Stimulated activated CD4-positive, alpha-beta T cell treated with anti-CD3 and anti-CD28 coated beads, Interleukin-15, amount 100 ng/mL, for 24 hours (primary cell): ENCODE results near the gene MARCHF11.

Experiments
- DNase-seq: peaks from one replicate; pipeline ENCODE4 v3.0.0-alpha.2; 2020

The MARCHF11 gene, protein sequence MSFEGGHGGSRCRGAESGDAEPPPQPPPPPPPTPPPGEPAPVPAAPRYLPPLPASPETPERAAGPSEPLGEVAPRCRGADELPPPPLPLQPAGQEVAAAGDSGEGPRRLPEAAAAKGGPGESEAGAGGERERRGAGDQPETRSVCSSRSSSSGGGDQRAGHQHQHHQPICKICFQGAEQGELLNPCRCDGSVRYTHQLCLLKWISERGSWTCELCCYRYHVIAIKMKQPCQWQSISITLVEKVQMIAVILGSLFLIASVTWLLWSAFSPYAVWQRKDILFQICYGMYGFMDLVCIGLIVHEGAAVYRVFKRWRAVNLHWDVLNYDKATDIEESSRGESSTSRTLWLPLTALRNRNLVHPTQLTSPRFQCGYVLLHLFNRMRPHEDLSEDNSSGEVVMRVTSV

DNA sequence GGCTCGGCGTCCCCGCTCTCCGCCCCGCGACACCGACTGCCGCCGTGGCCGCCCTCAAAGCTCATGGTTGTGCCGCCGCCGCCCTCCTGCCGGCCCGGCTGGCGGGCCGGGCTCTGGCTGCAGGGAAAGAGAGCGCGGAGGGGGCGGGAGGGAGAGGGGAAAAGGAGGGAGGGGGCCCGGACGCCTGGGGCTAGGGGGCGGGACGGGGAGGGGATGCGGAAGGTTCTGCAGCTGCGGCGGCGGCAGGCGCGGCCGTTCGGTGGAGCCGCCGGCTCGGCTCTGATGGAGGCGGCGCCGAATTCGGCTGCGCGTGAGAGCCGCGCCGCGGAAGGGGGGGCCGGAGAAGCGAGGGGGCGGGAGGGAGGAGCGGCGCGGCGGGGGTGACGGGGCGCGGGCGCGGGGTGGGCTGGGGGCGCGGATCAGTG, at the start of gene MARCHF11:
Gene MARCHF11 (minus strand): TSS at position 281 of the 425 bp plus-strand sequence. CDS start 216 bp downstream, at position 65.
- no peak for DNase-seq

- DNase-seq: no peak
Observed at GRCh38 chr5:16225927-16226326, 46.3 kb upstream of the MARCHF11 start.

DNA sequence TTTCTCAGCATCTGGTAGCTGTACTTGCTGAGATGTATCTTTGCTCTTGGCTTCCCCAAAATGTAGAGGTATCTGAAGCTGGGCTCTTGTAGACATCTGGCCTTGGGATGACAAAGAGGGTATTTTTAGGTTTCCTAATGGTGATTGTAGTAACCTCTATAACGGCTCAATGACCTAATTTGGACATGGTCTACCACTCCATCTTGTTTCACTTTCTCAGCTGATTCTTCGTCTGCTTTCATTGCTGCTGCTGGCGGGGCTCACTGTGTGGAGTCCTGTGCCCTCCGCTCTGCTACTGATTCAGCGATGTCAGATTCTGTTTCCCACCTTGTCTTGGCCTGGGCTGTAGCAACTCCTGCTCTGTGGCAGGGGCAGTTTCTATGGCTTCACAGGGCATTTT, 12.7 kb upstream of the MARCHF11 start:
- DNase-seq: no peak

GRCh38 chr5:16180789-16181082, 1.1 kb upstream of the MARCHF11 start:
- no peak for DNase-seq

DNA sequence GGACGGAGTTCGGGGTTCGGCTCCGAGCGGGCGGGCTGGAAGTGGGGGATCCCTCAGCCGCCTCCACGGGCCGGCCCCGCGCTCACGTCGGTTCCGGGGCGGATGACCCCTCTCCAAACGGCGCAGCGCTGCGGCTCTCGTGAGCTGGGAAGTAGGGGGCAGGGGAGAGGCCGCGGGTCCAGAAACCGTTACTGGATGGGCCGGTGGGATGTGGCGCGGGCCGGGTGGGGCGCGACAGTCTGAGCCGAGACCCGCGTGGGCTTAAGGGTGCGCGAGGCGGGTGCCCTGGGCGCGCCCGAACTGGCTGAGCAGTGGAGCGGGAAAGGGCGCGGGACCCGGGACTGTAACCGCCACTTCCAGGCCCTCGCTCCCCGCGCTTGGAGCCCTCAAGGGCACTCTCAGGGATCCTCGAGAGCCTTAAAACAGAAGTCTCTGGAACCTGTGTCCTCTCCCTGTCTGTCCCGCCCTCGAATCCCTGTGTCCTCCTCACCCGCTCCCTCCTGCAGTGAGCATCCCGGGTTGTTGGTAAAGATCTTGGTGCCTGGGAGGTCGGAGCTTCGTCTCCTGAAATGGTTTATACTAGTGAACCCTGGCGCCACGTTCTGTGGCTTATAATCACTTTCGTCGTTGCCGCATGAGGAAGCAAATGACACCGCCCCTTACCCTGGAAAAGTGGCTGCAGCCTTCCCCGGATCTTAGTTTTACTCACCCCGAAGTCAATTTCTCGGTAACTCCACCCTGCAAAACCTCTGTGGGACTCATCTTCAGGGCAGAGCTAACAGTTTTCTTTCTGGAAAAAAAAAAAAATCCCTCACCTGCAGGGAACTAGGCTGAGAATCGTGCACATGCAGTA, 571 bp upstream of the MARCHF11 start:
- no peak for DNase-seq

- DNase-seq: peak; percentile 39
Observed at GRCh38 chr5:16178745-16179372, 732 bp downstream of the MARCHF11 start.

DNA sequence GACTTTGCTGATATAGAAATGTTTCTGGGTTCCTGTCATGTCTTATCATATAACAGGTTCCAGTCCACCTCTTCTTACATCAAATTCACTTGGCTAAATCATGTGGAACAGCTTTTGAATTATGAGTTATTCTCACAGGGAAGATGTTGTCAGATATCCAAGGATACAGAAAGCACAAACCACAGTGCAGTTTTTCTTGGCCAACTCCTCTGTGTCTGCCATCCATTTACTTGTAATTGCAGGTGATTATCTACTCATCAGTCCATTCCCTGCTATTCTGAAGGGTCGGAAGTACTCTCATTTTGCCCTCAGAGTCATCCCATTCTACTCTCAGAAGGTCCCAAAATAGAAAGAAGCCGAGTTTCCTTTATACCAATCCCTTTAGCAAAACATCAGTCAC, 10.0 kb downstream of the MARCHF11 start:
- DNase-seq: no peak

- DNase-seq: no peak
Observed at GRCh38 chr5:16160706-16161105, 18.9 kb downstream of the MARCHF11 start.

DNA sequence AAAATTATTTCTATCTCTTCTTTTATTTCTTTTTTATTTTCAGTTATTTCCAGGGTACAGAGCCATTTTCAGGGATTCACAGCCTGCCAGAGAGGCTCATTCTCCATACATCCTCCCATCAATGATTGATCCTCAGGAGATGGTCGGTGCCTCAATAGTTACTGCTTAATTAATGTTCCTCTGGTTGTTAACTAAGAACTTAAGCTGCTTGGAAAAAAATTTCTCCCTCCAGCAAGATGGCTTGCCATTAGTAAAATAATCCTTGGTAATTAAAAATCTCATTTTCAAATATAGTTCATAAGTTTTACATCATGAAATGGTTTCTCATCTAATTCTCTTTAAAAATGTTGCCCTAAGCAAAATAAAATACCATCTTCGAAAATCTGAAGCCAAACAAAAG, 20.0 kb downstream of the MARCHF11 start:
- DNase-seq: no peak

- no peak for DNase-seq
Observed at GRCh38 chr5:16156152-16156551, 23.4 kb downstream of the MARCHF11 start.

DNA sequence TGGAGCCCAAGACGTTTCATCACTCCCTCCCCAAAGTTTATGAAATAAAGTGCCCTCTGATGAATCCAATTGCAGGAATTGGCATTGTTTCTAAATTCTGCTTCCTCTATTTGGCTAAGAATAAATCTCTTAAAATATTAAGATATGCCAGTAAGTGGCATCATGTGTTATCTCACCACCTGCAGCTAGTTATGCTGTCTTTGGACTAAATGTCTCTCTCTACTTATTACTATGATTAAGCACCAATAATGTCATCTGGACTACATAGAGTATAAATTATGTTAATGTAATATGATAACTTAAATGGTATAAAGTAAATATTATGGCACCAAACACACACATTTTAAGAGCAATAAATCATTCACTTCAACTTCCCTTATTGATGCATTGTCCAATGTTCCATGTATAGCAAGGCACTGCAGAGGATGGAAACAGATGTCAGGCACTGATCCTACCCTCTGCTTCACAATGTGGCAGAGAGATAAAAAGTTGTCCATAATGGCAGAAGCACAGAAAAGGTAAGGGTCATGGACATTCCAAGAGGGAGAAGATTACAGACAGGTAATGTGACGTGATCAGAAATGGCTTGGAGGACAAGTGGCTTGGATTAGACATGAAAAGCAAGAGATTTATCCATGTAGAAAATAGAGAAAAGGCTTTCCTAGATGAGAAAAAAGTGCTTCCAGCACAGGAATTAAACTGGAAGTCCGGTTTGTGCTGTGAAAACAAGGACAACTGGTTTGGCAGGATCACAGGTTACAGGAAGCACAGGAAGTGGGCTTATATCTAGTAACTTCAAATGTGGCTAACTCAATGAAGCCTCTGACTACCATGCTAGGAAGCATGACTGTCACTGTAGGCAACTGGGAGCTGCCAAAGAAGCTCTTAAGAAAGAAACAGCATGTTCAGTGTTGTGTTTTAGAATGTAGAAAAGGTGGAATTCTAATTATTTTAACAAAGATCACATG, 26.7 kb downstream of the MARCHF11 start:
- DNase-seq: no peak

- no peak for DNase-seq
Observed at GRCh38 chr5:16149621-16150020, 30.0 kb downstream of the MARCHF11 start.

DNA sequence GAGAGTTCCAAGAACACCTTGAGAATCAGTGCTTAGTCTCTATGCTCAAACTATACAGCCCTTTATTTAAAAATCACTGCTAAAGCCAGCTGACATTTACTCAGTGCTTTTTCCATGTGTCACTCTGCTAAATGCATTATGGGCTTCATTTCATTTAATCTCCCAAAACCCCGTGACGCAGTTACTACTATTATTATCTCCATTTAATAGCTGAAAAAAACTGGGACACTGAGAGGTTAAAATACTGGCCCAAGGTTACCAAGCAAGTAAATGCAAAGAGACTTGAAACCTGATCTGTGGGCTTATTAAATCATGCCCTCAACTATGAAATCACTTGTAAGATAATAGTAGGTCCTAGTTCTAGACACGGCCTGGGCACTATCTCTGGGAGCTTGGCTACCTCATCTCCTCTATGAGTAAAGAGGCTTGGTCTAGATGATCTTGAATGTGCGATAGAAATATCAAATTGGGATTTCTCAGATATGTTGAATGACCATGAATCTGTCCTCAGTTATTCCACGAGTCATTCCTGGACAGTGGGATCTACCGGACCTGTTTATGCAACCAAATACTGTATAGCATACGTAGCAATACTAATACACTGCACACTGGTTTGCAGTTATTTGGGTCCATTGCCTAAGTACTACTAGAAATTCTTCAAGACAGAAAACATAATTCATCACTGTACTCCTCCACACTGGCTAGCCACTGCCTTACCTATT, 32.3 kb downstream of the MARCHF11 start:
- no peak for DNase-seq

DNA sequence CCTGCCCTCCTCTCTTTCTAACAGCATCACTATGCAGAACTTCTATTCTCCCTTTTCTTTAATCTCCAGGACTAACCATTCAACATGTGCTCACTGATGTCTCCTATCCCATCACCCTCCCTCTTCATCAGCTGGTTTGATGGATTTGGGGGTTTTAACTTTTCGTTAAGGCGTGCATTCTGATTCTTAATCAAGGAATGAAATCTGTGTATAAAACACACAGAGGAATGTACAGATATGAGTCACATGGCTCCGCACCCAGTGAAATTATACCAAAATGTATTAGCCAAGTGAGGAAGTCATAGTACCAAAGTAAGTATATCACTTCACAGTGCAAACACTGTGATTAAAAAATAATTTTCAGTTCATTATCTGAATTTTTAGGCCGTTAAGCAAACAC, 35.2 kb downstream of the MARCHF11 start:
- DNase-seq: no peak

DNA sequence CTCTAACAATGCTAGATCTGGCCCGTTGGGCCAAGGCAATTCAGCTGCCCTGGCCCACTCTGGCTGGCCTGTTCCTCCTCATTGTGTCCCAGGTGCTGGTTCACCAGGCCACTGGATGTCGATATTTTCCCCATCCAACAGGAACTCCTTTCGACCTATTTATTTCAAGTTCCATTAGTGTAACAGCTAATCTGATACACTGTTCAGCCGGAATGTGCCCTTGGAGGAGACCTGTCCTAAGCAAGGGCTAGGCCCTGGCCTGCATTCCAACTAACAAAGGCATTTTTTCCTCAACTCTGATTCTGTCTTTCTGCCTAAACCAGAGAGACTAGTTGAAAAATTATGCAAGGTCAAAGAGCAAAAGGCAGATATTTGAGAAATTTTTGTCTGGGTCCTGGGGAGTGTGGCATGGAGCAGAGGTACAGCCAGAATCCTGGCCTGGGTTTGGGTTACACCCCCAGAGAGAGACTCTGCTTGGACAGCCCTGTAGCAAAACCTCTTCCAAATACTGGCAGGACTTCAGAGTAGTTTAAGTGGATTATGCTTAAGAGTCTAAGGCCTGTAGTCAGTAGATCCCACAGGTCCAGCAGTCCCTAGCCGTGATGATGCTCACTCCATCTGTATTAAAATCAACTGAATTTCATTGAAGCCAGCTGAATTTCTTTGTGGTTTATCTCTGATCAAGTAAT, 36.1 kb downstream of the MARCHF11 start:
- DNase-seq: no peak

GRCh38 chr5:16140944-16141343, 38.6 kb downstream of the MARCHF11 start:
- no peak for DNase-seq

GRCh38 chr5:16140417-16140816, 39.2 kb downstream of the MARCHF11 start:
- no peak for DNase-seq

DNA sequence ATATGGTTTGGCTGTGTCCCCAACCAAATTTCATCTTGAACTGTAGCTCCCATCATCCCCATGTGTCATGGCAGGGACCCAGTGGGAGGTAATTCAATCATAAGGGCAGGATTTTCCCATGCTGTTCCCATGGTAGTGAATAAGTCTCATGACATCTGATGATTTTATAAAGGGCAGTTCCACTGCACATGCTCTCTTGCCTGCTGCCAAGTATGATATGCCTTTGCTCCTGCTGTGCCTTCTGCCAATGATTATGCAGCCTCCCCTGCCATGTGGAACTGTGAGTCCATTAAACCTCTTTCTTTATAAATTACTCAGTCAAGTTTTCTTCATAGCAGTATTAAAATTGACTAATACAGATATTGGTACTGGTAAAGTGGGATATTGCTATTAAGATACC, 42.4 kb downstream of the MARCHF11 start:
- no peak for DNase-seq

DNA sequence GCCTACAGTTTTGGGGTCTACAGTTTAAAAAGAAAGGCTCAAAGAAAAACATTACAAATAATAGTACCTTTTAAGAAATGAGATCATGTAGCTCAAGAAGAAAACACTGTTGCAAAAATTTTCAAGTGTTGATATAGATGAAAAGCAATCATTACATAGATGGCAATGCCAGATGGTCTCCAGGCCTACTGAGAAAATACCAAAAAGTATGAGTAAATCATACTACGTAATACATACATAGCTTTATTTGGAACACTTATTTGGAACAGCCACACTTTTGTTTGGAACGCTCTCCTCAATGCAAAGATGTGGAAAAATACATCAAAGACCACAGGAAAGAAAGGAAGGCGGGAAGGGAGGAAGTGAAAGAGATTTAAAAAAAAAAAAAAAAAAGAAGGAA, 44.1 kb downstream of the MARCHF11 start:
- no peak for DNase-seq

GRCh38 chr5:16135003-16135402, 44.6 kb downstream of the MARCHF11 start:
- DNase-seq: no peak

- DNase-seq: no peak
Observed at GRCh38 chr5:16134204-16134603, 45.4 kb downstream of the MARCHF11 start.
